Lower leg skin (tissue), 3 donors: ENCODE data around the gene ATG9A.

Experiments
- POLR2A ChIP-seq, 2 donors: fragments of 450-650 bp; IDR thresholded peaks; one replicate each; pipeline ENCODE4 v1.6.1; 2016 to 2017; ENCODE audit warnings: antibody characterized with exemption in 2 of 2, mild to moderate bottlenecking in 1 of 2, moderate library complexity in 1 of 2
- TF ChIP-seq, protein P1 (sequence below), 3 donors: fragments of 450-650 bp; IDR thresholded peaks; one replicate each; pipeline ENCODE4 v1.5.1; 2016; ENCODE audit warnings: antibody characterized with exemption in 3 of 3, mild to moderate bottlenecking in 3 of 3, moderate library complexity in 2 of 3

DNA sequence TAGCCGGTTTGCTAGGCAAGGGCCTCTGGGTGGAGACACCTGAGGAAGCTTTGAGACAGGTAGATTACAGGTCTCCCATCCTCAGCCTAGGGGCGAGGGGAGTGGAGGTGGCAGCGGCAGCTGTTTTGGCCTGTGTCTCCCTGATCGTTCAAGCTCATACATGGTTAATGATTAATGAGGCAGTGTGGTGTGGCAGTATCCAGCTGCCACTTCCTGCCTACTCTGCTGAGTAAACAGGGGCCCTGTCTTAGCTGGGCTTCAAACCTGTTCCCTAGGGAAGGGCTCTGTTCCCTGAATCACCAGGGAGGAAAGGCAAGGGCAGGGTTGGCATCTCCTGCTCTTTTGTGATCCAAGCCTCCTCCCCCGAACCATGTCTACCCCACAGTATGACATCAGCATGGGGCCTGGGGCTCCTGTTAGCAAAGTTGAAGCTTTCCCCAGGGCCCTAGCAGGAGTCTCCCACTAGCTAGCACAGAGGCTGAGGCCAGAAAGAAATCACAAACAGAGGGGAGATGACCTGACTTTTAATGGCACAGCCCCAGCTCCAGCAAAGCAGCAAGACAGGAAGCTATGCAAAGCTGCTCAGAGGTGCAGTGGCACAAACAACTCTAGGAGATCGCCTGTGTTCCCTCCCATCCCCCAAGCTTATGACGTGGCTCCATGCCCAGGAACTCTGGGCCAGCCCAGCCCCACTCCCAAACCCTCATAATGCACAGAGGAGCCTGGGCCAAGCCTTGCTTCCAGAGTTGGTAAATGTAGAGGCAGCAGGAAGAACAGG lies 20.0 kb upstream of the ATG9A start:
- TF ChIP-seq, protein P1, sequence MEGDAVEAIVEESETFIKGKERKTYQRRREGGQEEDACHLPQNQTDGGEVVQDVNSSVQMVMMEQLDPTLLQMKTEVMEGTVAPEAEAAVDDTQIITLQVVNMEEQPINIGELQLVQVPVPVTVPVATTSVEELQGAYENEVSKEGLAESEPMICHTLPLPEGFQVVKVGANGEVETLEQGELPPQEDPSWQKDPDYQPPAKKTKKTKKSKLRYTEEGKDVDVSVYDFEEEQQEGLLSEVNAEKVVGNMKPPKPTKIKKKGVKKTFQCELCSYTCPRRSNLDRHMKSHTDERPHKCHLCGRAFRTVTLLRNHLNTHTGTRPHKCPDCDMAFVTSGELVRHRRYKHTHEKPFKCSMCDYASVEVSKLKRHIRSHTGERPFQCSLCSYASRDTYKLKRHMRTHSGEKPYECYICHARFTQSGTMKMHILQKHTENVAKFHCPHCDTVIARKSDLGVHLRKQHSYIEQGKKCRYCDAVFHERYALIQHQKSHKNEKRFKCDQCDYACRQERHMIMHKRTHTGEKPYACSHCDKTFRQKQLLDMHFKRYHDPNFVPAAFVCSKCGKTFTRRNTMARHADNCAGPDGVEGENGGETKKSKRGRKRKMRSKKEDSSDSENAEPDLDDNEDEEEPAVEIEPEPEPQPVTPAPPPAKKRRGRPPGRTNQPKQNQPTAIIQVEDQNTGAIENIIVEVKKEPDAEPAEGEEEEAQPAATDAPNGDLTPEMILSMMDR (IDR thresholded peaks at IDR 0.05) = no peak
- TF ChIP-seq POLR2A (IDR thresholded peaks at IDR 0.05) = no peak
